Transverse colon (tissue), 4 donors: ENCODE measurements around the gene ACVR1. TPM values are rescaled to one million over a fixed set of nuclear protein-coding genes. Genes with fewer than 3 reads are reported as not detected.

Experiments
- DNase-seq: peaks from one replicate; pipeline ENCODE4 v3.0.0-alpha.2; 2019
- H3K27ac ChIP-seq, 4 donors: fragments of 200-600 bp; sonication (generic); 2 replicates each; pipeline ENCODE4 v1.5.1; 2016 to 2018; ENCODE audit warnings: inconsistent platforms in 4 of 4
- H3K27me3 ChIP-seq: fragments of 200-600 bp; sonication (generic); 2 replicates; pipeline ENCODE4 v1.5.1; 2017; ENCODE audit warnings: inconsistent platforms
- H3K36me3 ChIP-seq, 4 donors: fragments of 200-600 bp; sonication (generic); 2 replicates each; pipeline ENCODE4 v1.5.1; 2017 to 2019; ENCODE audit warnings: inconsistent platforms in 4 of 4
- H3K4me1 ChIP-seq, 4 donors: fragments of 200-600 bp; sonication (generic); 2 replicates each; pipeline ENCODE4 v1.5.1; 2017 to 2020; ENCODE audit warnings: inconsistent platforms in 4 of 4
- H3K4me3 ChIP-seq, 4 donors: fragments of 200-600 bp; sonication (generic); 1 replicate in 1 of 4; 2 replicates in 3 of 4; pipeline versions ENCODE4 v1.5.1 to v1.6.1; 2017 to 2019; ENCODE audit warnings: inconsistent platforms in 4 of 4
- H3K9me3 ChIP-seq, 2 donors: fragments of 200-600 bp; sonication (generic); 2 replicates each; pipeline ENCODE4 v1.5.1; 2017 to 2019; ENCODE audit warnings: inconsistent platforms in 2 of 2
- EP300 ChIP-seq: sonication (generic); formaldehyde crosslinking; IDR thresholded peaks from one replicate; pipeline ENCODE4 v1.6.1; 2017; ENCODE audit warnings: antibody characterized with exemption, low read depth
- POLR2A ChIP-seq: fragments of 450-650 bp; IDR thresholded peaks from one replicate; pipeline ENCODE4 v1.6.1; 2016; ENCODE audit warnings: antibody characterized with exemption, mild to moderate bottlenecking, moderate library complexity
- POLR2AphosphoS5 ChIP-seq, 3 donors: sonication (generic); formaldehyde crosslinking; IDR thresholded peaks; one replicate each; pipeline ENCODE4 v1.6.1; 2016; ENCODE audit warnings: antibody characterized with exemption in 3 of 3
- WGBS, 2 donors: methylation state at CpG; one replicate each; pipeline ENCODE4 v1.1.5; 2018; ENCODE audit warnings: low coverage in 1 of 2; 5-methylcytosine and 5-hydroxymethylcytosine counted together
- in situ Hi-C, 4 donors: fragments of 200-750 bp; cut with MboI; loops; one replicate each; pipeline versions ENCODE4 v1.15.0 to v1.15.1; 2017; ENCODE audit warnings: low sequenced_read_pairs in 3 of 4, low pct_ligation_motif_present in 1 of 4, low pct_unique_long_range_greater_than_20kb in 1 of 4
- intact Hi-C: fragments of 100-400 bp; cut with DNase I; formaldehyde crosslinking; loops from one replicate; pipeline ENCODE4 v1.15.1; 2023; ENCODE audit warnings: low total_unique reads
- total RNA-seq, 4 donors: library from RNA; depleted of rRNA; stranded (reverse); fragments of >200 nt; gene quantifications; one replicate each; pipeline ENCODE4 v1.1.0, GENCODE V29; 2016
- TF ChIP-seq, protein P1 (sequence below), 5 experiments: fragments of 200-600 bp in 3 of 5; fragments of 450-650 bp in 2 of 5; sonication (generic) in 3 of 5; IDR thresholded peaks; 1 replicate in 2 of 5; 2 replicates in 3 of 5; pipeline ENCODE4 v1.5.1; 2016 to 2017; ENCODE audit warnings: antibody characterized with exemption in 5 of 5, inconsistent platforms in 3 of 5, mild to moderate bottlenecking in 2 of 5, moderate library complexity in 1 of 5

ACVR1 gene
- total RNA-seq, 4 donors from 2014 or later, result 4.5 to 16.5 (median 11.8) TPM

DNA sequence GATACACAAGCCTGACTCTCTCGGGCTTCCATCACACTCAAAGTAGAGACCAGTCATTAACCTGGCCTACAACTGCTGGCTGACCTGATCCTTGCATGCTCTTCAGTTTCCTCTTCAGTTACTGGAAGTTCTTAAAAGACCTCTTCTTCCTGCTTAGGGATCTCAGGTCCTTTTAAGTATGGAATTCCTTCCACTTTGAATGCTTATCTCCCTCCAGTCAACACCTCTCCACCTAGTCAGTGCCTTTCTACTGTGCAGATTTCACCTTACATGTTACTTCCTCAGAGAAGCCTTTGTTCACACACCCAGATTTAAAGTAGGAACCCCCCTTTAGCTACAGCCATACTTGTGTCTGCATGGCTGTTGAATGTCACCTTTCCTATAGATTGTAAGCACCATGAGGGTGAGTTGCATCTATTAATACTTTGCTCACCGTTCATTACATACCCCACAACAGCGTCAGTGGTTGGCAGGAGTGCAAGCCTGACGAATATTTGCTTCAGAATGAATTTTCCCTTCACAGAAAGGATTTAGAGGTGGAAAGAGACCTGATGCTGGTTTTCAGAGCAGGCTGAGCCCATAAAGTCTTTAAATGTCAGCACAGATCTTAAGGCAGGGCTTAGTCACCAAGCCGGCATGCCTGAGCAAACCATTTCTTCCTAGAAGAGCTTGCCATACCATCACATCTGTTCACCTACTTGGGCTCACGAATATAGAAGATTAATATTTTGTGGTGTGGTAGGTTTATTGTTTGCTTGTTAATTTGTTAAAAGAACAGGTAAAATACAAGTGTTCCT, 90.1 kb downstream of the ACVR1 start:
- Histone ChIP-seq H3K27me3 (no peaks in the 10 kb centered on the region), H3K4me3 (no peak overlapping the region), H3K36me3 (no peaks in the 10 kb centered on the region), H3K4me1 (peaks cover 20 to 71% (median 46%) of the 10 kb centered on the region in 4 donors), H3K9me3 (no peaks in the 10 kb centered on the region), H3K27ac (peak overlapping the region in 1 of 4 donors; percentile 77)
- no peak for DNase-seq
- intact Hi-C loops (loop anchor here (2.0 kb wide), 1 partner anchor 21 kb away; no protein-coding TSS in a partner anchor), in situ Hi-C loops (loop anchor here in 1 of 4 donors (10.0 kb wide), 1 partner anchor 89 kb away; the partner anchor contains the start of gene ACVR1)
- 84 to 90% methylated on average over 3 to 6 of the region's 6 CpGs for WGBS, 2 donors
- no peak for TF ChIP-seq POLR2AphosphoS5 (IDR thresholded peaks at IDR 0.05)
- TF ChIP-seq EP300, result no peak
- no peak for TF ChIP-seq POLR2A
- TF ChIP-seq, protein P1, sequence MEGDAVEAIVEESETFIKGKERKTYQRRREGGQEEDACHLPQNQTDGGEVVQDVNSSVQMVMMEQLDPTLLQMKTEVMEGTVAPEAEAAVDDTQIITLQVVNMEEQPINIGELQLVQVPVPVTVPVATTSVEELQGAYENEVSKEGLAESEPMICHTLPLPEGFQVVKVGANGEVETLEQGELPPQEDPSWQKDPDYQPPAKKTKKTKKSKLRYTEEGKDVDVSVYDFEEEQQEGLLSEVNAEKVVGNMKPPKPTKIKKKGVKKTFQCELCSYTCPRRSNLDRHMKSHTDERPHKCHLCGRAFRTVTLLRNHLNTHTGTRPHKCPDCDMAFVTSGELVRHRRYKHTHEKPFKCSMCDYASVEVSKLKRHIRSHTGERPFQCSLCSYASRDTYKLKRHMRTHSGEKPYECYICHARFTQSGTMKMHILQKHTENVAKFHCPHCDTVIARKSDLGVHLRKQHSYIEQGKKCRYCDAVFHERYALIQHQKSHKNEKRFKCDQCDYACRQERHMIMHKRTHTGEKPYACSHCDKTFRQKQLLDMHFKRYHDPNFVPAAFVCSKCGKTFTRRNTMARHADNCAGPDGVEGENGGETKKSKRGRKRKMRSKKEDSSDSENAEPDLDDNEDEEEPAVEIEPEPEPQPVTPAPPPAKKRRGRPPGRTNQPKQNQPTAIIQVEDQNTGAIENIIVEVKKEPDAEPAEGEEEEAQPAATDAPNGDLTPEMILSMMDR (IDR thresholded peaks at IDR 0.05), result no peak

DNA sequence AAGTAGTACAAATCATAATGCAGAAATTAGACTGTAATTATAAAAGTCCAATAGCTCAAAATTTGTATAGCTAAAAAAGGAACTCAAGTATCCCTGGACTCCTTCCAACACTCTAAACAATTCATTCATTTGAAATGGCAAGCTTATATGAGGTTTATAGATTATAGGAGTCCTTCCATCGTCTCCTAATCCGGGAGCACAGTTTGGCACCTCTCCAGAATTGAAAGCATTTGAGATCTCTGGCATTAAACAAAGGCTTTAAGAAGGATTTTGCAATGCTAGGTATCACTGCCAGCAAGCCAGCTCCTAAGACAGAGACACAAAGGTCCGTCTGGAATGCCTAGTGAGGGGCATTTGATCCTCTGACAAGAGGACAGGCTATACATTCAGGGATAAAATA, 90.9 kb downstream of the ACVR1 start:
- H3K27ac ChIP-seq, result peak overlapping the region; percentile 77 to 83 (median 80)
- no peak overlapping the region for H3K4me3 ChIP-seq
- H3K36me3 ChIP-seq, result no peaks in the 10 kb centered on the region
- peak; percentile 17 for DNase-seq
- WGBS, 2 donors, result 21 to 31% methylated on average over 3 of the region's 3 CpGs
- intact Hi-C loops (loop anchor here (2.0 kb wide), 1 partner anchor 20 kb away; no protein-coding TSS in a partner anchor), in situ Hi-C loops (loop anchor here in 1 of 4 donors (10.0 kb wide), 1 partner anchor 90 kb away; the partner anchor contains the start of gene ACVR1)
- no peaks in the 10 kb centered on the region for H3K9me3 ChIP-seq
- H3K27me3 ChIP-seq, result no peaks in the 10 kb centered on the region
- H3K4me1 ChIP-seq, result peaks cover 20 to 65% (median 44%) of the 10 kb centered on the region in 4 donors
- TF ChIP-seq POLR2AphosphoS5 (IDR thresholded peaks at IDR 0.05) (no peak), POLR2A (no peak), EP300 (no peak)
- TF ChIP-seq, protein P1 (IDR thresholded peaks at IDR 0.05), result no peak

DNA sequence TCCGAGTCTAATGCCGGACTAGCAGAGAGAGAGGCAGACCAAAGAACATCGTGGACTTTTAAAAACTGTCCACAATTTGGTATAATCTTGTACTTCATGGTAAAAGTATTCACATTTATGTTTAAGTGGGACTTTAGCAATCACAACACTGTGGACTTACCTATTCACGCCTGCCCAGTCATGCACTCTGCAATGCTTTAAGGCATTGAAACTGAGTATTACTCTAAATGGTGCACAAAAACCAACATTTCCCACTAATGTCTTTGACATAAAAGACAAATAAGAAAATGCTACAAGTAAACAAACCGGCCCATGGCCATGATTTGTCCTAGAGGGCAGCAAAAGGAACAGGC, 91.3 kb downstream of the ACVR1 start:
- peaks cover 20 to 61% (median 40%) of the 10 kb centered on the region in 4 donors for H3K4me1 ChIP-seq
- intact Hi-C loops, result loop anchor here (2.0 kb wide), 1 partner anchor 20 kb away; no protein-coding TSS in a partner anchor
- no peak for TF ChIP-seq POLR2AphosphoS5 (IDR thresholded peaks at IDR 0.05)

DNA sequence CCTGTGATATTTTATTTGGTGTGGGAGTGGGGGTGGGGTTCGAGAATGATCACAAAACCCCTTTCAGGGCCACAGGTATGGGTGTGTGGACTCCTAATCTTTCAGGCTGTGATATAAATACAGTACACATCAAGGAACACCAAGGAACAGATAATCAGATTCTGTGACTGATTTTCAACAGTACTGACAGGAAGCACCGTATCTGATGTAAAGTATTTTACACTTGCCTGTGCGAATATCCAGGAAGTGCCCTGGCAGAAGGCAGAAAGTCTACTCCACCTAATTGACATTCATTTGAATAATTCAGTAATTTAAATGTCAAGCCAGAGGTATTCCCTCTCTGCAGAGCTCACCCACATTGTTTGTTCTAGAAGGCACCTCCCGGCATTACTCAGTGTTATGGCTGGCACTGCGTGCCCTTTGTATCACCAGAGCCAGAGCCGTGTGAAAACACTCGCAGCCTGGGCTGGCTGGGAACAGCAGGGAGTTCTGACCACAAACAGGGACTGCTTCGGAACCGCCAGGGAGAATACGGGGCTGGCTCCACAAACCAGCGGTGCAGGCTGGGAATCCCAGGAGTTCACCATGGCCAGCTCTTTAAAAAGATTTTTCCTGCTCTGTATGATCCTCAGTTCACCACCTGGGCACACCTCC, 91.8 kb downstream of the ACVR1 start:
- no peaks in the 10 kb centered on the region for H3K27me3 ChIP-seq
- peaks cover 20 to 56% (median 35%) of the 10 kb centered on the region in 4 donors for H3K4me1 ChIP-seq
- 58 to 67% methylated on average over 1 to 11 of the region's 11 CpGs for WGBS, 2 donors
- TF ChIP-seq POLR2A (peak; percentile 71), POLR2AphosphoS5 (IDR thresholded peaks at IDR 0.05) (peak; percentile 21 to 67 (median 50)), EP300 (no peak)
- TF ChIP-seq, protein P1 (IDR thresholded peaks at IDR 0.05), result no peak
- peak; percentile 77 for DNase-seq
- in situ Hi-C loops (loop anchor here in 1 of 4 donors (10.0 kb wide), 1 partner anchor 91 kb away; the partner anchor contains the start of gene ACVR1), intact Hi-C loops (loop anchor here (2.0 kb wide), 1 partner anchor 19 kb away; no protein-coding TSS in a partner anchor)
- peak overlapping the region in 2 of 4 donors; percentile 13 to 29 for H3K4me3 ChIP-seq
- no peaks in the 10 kb centered on the region for H3K36me3 ChIP-seq
- H3K27ac ChIP-seq, result peak overlapping the region; percentile 77 to 83 (median 80)
- H3K9me3 ChIP-seq, result no peaks in the 10 kb centered on the region

More for the DNA sequence above, 91.3 kb downstream of the ACVR1 start:
- H3K27me3 ChIP-seq, result no peaks in the 10 kb centered on the region
- DNase-seq, result no peak
- no peaks in the 10 kb centered on the region for H3K9me3 ChIP-seq
- WGBS, 2 donors, result 58 to 63% methylated on average over 2 to 5 of the region's 5 CpGs
- peak overlapping the region in 2 of 4 donors; percentile 13 to 29 for H3K4me3 ChIP-seq
- H3K27ac ChIP-seq, result peak overlapping the region; percentile 77 to 83 (median 80)
- in situ Hi-C loops, result loop anchor here in 1 of 4 donors (10.0 kb wide), 1 partner anchor 90 kb away; the partner anchor contains the start of gene ACVR1
- H3K36me3 ChIP-seq, result no peaks in the 10 kb centered on the region
